ENCODE results near the gene PAX6. TPM values are rescaled to one million over a fixed set of nuclear protein-coding genes. Genes with fewer than 3 reads are reported as not detected.

Gene PAX6
- total RNA-seq, 3 donors from 2014 or later, result 0.88 TPM; not detected in 2

DNA sequence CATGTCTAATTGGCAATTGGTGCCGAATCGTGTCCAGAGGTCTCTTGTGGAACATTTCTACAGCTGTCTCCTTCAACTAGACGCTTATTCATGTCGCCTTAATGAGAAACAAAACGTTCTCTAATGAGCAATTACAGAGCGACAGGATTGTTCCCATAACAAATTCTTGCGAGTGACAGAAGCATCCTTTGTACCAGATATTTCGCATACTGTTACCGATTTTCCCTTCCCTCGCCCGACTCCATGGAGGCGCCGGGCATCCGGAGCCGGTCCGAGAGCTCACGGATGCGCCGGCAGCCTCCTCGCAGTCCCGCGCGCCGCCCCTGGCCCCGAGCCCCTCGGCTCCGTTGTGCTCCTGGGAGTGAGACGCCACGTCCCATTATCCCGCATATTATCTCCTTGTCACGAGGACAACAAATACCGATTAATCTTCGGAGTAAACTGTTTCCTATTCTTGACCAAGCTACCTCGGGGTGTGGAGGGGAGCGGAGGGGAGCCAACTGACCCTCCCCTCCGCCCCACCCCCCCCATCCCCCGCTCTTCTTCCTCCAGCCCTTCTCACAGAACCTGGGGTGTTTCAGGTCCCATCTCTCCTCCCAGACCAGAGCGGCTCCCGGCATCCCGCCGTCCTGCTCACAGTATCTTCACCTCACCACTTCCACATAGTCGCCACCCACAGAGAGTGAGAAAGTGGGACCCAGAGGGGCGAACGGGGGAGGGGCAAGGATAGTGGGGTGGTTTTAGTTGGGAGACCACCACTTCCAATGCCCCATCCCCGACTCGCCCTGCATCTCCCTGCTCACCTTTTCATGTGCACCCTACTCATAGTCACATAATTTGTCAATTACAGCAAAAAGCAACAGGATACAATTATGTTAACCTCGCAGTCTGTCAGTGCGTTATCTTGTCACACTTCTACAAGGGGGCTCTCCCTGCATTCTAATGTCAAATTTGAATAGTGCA is 11.4 kb downstream of the PAX6 start:
- H3K27me3 ChIP-seq, result peaks cover 0 to 81% of the 10 kb centered on the region in 2 donors
- intact Hi-C loops (cut with DNase I; ENCODE audit: low total_unique reads), result loop anchor here (5.0 kb wide), 1 partner anchor 267 kb away; no protein-coding TSS in a partner anchor
- peak overlapping the region in 1 of 3 donors; percentile 49 for H3K4me3 ChIP-seq
- H3K27ac ChIP-seq, result no peak overlapping the region
- no peaks in the 10 kb centered on the region for H3K9me3 ChIP-seq
- peaks cover 0 to 15% of the 10 kb centered on the region in 2 donors for H3K4me1 ChIP-seq
- TF ChIP-seq POLR2A (IDR thresholded peaks at IDR 0.05), result no peak
- no peak for TF ChIP-seq CTCF (IDR thresholded peaks at IDR 0.05)
- TF ChIP-seq POLR2AphosphoS5 (IDR thresholded peaks at IDR 0.05), result no peak
- no peaks in the 10 kb centered on the region for H3K36me3 ChIP-seq
- DNase-seq (ENCODE audit: low spot score in 2 of 2), result no peak

- DNase-seq (ENCODE audit: low spot score in 2 of 2), result peak in 1 of 2 donors; percentile 49
- H3K4me3 ChIP-seq, result peak overlapping the region in 1 of 3 donors; percentile 49
- no peak for TF ChIP-seq POLR2A (IDR thresholded peaks at IDR 0.05)
- TF ChIP-seq POLR2AphosphoS5 (IDR thresholded peaks at IDR 0.05), result no peak
- no peak for TF ChIP-seq CTCF (IDR thresholded peaks at IDR 0.05)
- H3K27me3 ChIP-seq, result peaks cover 0 to 72% of the 10 kb centered on the region in 2 donors
- H3K9me3 ChIP-seq, result no peaks in the 10 kb centered on the region
- no peak overlapping the region for H3K27ac ChIP-seq
- intact Hi-C loops (cut with DNase I; ENCODE audit: low total_unique reads), result no loop called here
- H3K36me3 ChIP-seq, result no peaks in the 10 kb centered on the region
- H3K4me1 ChIP-seq, result peaks cover 0 to 8% of the 10 kb centered on the region in 2 donors
Observed at GRCh38 chr11:31798554-31799434, 12.3 kb downstream of the PAX6 start.

GRCh38 chr11:31798057-31798553 is 13.0 kb downstream of the PAX6 start:
- TF ChIP-seq POLR2AphosphoS5 (IDR thresholded peaks at IDR 0.05) (no peak), CTCF (IDR thresholded peaks at IDR 0.05) (no peak), POLR2A (IDR thresholded peaks at IDR 0.05) (no peak)
- H3K9me3 ChIP-seq, result no peaks in the 10 kb centered on the region
- H3K4me3 ChIP-seq, result peak overlapping the region in 1 of 3 donors; percentile 49
- peaks cover 0 to 65% of the 10 kb centered on the region in 2 donors for H3K27me3 ChIP-seq
- intact Hi-C loops (cut with DNase I; ENCODE audit: low total_unique reads), result no loop called here
- no peak overlapping the region for H3K27ac ChIP-seq
- H3K4me1 ChIP-seq, result peaks cover 0 to 8% of the 10 kb centered on the region in 2 donors
- H3K36me3 ChIP-seq, result no peaks in the 10 kb centered on the region
- DNase-seq (ENCODE audit: low spot score in 2 of 2), result no peak

- Histone ChIP-seq H3K27me3 (peaks cover 0 to 58% of the 10 kb centered on the region in 2 donors), H3K36me3 (no peaks in the 10 kb centered on the region), H3K4me3 (no peak overlapping the region), H3K27ac (no peak overlapping the region), H3K9me3 (no peaks in the 10 kb centered on the region), H3K4me1 (peaks cover 0 to 8% of the 10 kb centered on the region in 2 donors)
- no peak for DNase-seq (ENCODE audit: low spot score in 2 of 2)
- TF ChIP-seq POLR2AphosphoS5 (IDR thresholded peaks at IDR 0.05) (no peak), CTCF (IDR thresholded peaks at IDR 0.05) (no peak), POLR2A (IDR thresholded peaks at IDR 0.05) (no peak)
- intact Hi-C loops (cut with DNase I; ENCODE audit: low total_unique reads), result no loop called here
Observed at GRCh38 chr11:31797190-31798056, 13.7 kb downstream of the PAX6 start.

All from breast epithelium (tissue), 4 donors.